ENCODE data around the gene PARVA.

Gene PARVA

GRCh38 chr11:12445001-12445400, 67.6 kb downstream of the PARVA start:
- no peak for TF ChIP-seq GATA2 (IDR thresholded peaks at IDR 0.05; ENCODE audit: low read depth, low read length)
- no peak for TF ChIP-seq GATA3 (IDR thresholded peaks at IDR 0.05; ENCODE audit: low read depth, low read length)

GRCh38 chr11:12446863-12447262, 69.5 kb downstream of the PARVA start:
- TF ChIP-seq GATA2 (IDR thresholded peaks at IDR 0.05; ENCODE audit: low read depth, low read length), result no peak
- TF ChIP-seq GATA3 (IDR thresholded peaks at IDR 0.05; ENCODE audit: low read depth, low read length), result no peak

GRCh38 chr11:12448131-12448939, 71.0 kb downstream of the PARVA start:
- TF ChIP-seq GATA2 (IDR thresholded peaks at IDR 0.05; ENCODE audit: low read depth, low read length) (no peak), GATA3 (IDR thresholded peaks at IDR 0.05; ENCODE audit: low read depth, low read length) (no peak)

- no peak for TF ChIP-seq GATA3 (IDR thresholded peaks at IDR 0.05; ENCODE audit: low read depth, low read length)
- no peak for TF ChIP-seq GATA2 (IDR thresholded peaks at IDR 0.05; ENCODE audit: low read depth, low read length)
Observed at GRCh38 chr11:12449961-12450715, 72.8 kb downstream of the PARVA start.

- TF ChIP-seq GATA2 (IDR thresholded peaks at IDR 0.05; ENCODE audit: low read depth, low read length), result no peak; the same call in 1 of the 2 replicates
- TF ChIP-seq GATA3 (IDR thresholded peaks at IDR 0.05; ENCODE audit: low read depth, low read length), result peak; percentile 72
Observed at GRCh38 chr11:12451179-12451814, 73.9 kb downstream of the PARVA start.

GRCh38 chr11:12453243-12453642, 75.9 kb downstream of the PARVA start:
- TF ChIP-seq GATA3 (IDR thresholded peaks at IDR 0.05; ENCODE audit: low read depth, low read length) (no peak), GATA2 (IDR thresholded peaks at IDR 0.05; ENCODE audit: low read depth, low read length) (no peak)

- TF ChIP-seq GATA2 (IDR thresholded peaks at IDR 0.05; ENCODE audit: low read depth, low read length) (no peak), GATA3 (IDR thresholded peaks at IDR 0.05; ENCODE audit: low read depth, low read length) (no peak)
Observed at GRCh38 chr11:12454782-12455181, 77.4 kb downstream of the PARVA start.

- TF ChIP-seq GATA3 (IDR thresholded peaks at IDR 0.05; ENCODE audit: low read depth, low read length), result no peak
- no peak for TF ChIP-seq GATA2 (IDR thresholded peaks at IDR 0.05; ENCODE audit: low read depth, low read length)
Observed at GRCh38 chr11:12455938-12456337, 78.6 kb downstream of the PARVA start.

GRCh38 chr11:12456651-12457579, 79.5 kb downstream of the PARVA start:
- TF ChIP-seq GATA2 (IDR thresholded peaks at IDR 0.05; ENCODE audit: low read depth, low read length) (no peak), GATA3 (IDR thresholded peaks at IDR 0.05; ENCODE audit: low read depth, low read length) (no peak)

GRCh38 chr11:12458042-12458441, 80.7 kb downstream of the PARVA start:
- TF ChIP-seq GATA2 (IDR thresholded peaks at IDR 0.05; ENCODE audit: low read depth, low read length) (no peak), GATA3 (IDR thresholded peaks at IDR 0.05; ENCODE audit: low read depth, low read length) (no peak)

GRCh38 chr11:12459374-12459773, 82.0 kb downstream of the PARVA start:
- no peak for TF ChIP-seq GATA3 (IDR thresholded peaks at IDR 0.05; ENCODE audit: low read depth, low read length)
- TF ChIP-seq GATA2 (IDR thresholded peaks at IDR 0.05; ENCODE audit: low read depth, low read length), result no peak

- TF ChIP-seq GATA3 (IDR thresholded peaks at IDR 0.05; ENCODE audit: low read depth, low read length) (no peak), GATA2 (IDR thresholded peaks at IDR 0.05; ENCODE audit: low read depth, low read length) (no peak)
Observed at GRCh38 chr11:12459865-12460444, 82.6 kb downstream of the PARVA start.

- no peak for TF ChIP-seq GATA3 (IDR thresholded peaks at IDR 0.05; ENCODE audit: low read depth, low read length)
- TF ChIP-seq GATA2 (IDR thresholded peaks at IDR 0.05; ENCODE audit: low read depth, low read length), result no peak
Observed at GRCh38 chr11:12460466-12460865, 83.1 kb downstream of the PARVA start.
